ENCODE measurements around the gene MAN1A1. TPM values are rescaled to one million over a fixed set of nuclear protein-coding genes. Genes with fewer than 3 reads are reported as not detected.

Gene MAN1A1
- polyA plus RNA-seq, 4 donors = 17.7 to 129 (median 34.7) TPM

GRCh38 chr6:119127627-119128026 is 221.9 kb downstream of the MAN1A1 start:
- no peak overlapping the region for H3K4me3 ChIP-seq (ENCODE audit: low read depth in 1 of 3, low read length in 3 of 3)
- no peak for FAIRE-seq
- H3K36me3 ChIP-seq (ENCODE audit: control insufficient read depth in 3 of 3, insufficient read depth in 2 of 3, low read depth in 1 of 3, low read length in 3 of 3) = no peaks in the 10 kb centered on the region
- WGBS, 3 donors = 83 to 95% (median 89%) methylated on average over 1 of the region's 1 CpG
- H3K9me3 ChIP-seq (ENCODE audit: control insufficient read depth in 2 of 2, insufficient read depth in 1 of 2, low read depth in 1 of 2, low read length in 1 of 2) = peaks cover 0 to 10% of the 10 kb centered on the region in 2 donors
- peaks cover 0 to 6% (median 0%) of the 10 kb centered on the region in 3 donors for H3K4me1 ChIP-seq (ENCODE audit: control insufficient read depth in 3 of 3, insufficient read depth in 2 of 3, low read depth in 1 of 3, low read length in 2 of 3)
- no peaks in the 10 kb centered on the region for H3K27me3 ChIP-seq (ENCODE audit: control insufficient read depth in 3 of 3, insufficient read depth in 3 of 3, low read length in 3 of 3)
- H3K27ac ChIP-seq (ENCODE audit: low read depth in 1 of 3, low read length in 2 of 3) = no peak overlapping the region
- DNase-seq = no peak
